HEK293 (cell line): ENCODE results near the gene RNU1-3.

ENCODE experiments used
- BCL11A ChIP-seq: fragments of 450-650 bp; formaldehyde crosslinking; IDR thresholded peaks from 2 replicates; pipeline ENCODE4 v1.5.1; 2016; ENCODE audit warnings: low read depth, missing biosample characterization, missing genetic modification characterization
- GLI4 ChIP-seq: fragments of 450-650 bp; formaldehyde crosslinking; IDR thresholded peaks from 2 replicates; pipeline ENCODE4 v1.5.1; 2016; ENCODE audit warnings: missing biosample characterization, missing genetic modification characterization
- IKZF3 ChIP-seq: fragments of 450-650 bp; IDR thresholded peaks from 2 replicates; pipeline ENCODE4 v1.5.0; 2018; ENCODE audit warnings: missing biosample characterization, mild to moderate bottlenecking, missing genetic modification characterization, moderate library complexity
- MYNN ChIP-seq: fragments of 450-650 bp; formaldehyde crosslinking; IDR thresholded peaks from 2 replicates; pipeline ENCODE4 v1.5.1; 2016; ENCODE audit warnings: missing biosample characterization, missing genetic modification characterization, borderline replicate concordance
- PRDM1 ChIP-seq: fragments of 450-650 bp; formaldehyde crosslinking; IDR thresholded peaks from 2 replicates; pipeline ENCODE4; 2016; ENCODE audit warnings: missing biosample characterization, missing genetic modification characterization
- SCRT1 ChIP-seq: fragments of 450-650 bp; formaldehyde crosslinking; IDR thresholded peaks from 2 replicates; pipeline ENCODE4 v1.5.1; 2016; ENCODE audit warnings: missing biosample characterization, missing genetic modification characterization, borderline replicate concordance
- TRIM28 ChIP-seq: IDR thresholded peaks from 2 replicates; pipeline ENCODE4 v1.6.1; 2011; ENCODE audit warnings: low read length, control low read depth, borderline replicate concordance
- ZFP37 ChIP-seq: fragments of 450-650 bp; formaldehyde crosslinking; IDR thresholded peaks from 2 replicates; pipeline ENCODE4 v1.5.1; 2016; ENCODE audit warnings: missing biosample characterization, missing genetic modification characterization
- ZNF114 ChIP-seq: fragments of 450-650 bp; formaldehyde crosslinking; IDR thresholded peaks from 2 replicates; pipeline ENCODE4 v1.5.0; 2017; ENCODE audit warnings: missing biosample characterization, missing genetic modification characterization
- ZNF121 ChIP-seq: fragments of 450-650 bp; formaldehyde crosslinking; IDR thresholded peaks from 2 replicates; pipeline ENCODE4 v1.5.1; 2016; ENCODE audit warnings: missing biosample characterization, missing genetic modification characterization
- ZNF146 ChIP-seq: fragments of 450-650 bp; formaldehyde crosslinking; IDR thresholded peaks from 2 replicates; pipeline ENCODE4 v1.5.1; 2016; ENCODE audit warnings: missing biosample characterization, missing genetic modification characterization
- ZNF211 ChIP-seq: fragments of 450-650 bp; formaldehyde crosslinking; IDR thresholded peaks from 2 replicates; pipeline ENCODE4 v1.5.1; 2016; ENCODE audit warnings: low read depth, missing biosample characterization, missing genetic modification characterization
- ZNF266 ChIP-seq: fragments of 450-650 bp; formaldehyde crosslinking; IDR thresholded peaks from 2 replicates; pipeline ENCODE4 v1.5.1; 2016; ENCODE audit warnings: missing biosample characterization, missing genetic modification characterization, low read depth
- ZNF274 ChIP-seq, 2 experiments: fragments of 200-500 bp in 1 of 2; fragments of 450-650 bp in 1 of 2; sonication (Bioruptor generic) in 1 of 2; formaldehyde crosslinking in 1 of 2; IDR thresholded peaks; 2 replicates each; pipeline versions ENCODE4 v1.5.1 to v1.6.1; 2014 to 2016; ENCODE audit warnings: borderline replicate concordance in 1 of 2, inconsistent platforms in 1 of 2, low read length in 1 of 2, missing biosample characterization in 1 of 2, missing genetic modification characterization in 1 of 2
- ZNF521 ChIP-seq: fragments of 450-650 bp; formaldehyde crosslinking; IDR thresholded peaks from 2 replicates; pipeline ENCODE4 v1.5.1; 2017; ENCODE audit warnings: missing biosample characterization, mild to moderate bottlenecking, missing genetic modification characterization
- ZNF558 ChIP-seq: fragments of 450-650 bp; formaldehyde crosslinking; IDR thresholded peaks from 2 replicates; pipeline ENCODE4 v1.5.1; 2016; ENCODE audit warnings: missing biosample characterization, missing genetic modification characterization
- ZNF560 ChIP-seq: fragments of 450-650 bp; formaldehyde crosslinking; IDR thresholded peaks from 2 replicates; pipeline ENCODE4 v1.5.1; 2017; ENCODE audit warnings: missing biosample characterization, missing genetic modification characterization, borderline replicate concordance
- ZNF561 ChIP-seq: fragments of 450-650 bp; IDR thresholded peaks from 2 replicates; pipeline ENCODE4 v1.5.1; 2018; ENCODE audit warnings: missing biosample characterization, missing genetic modification characterization, borderline replicate concordance
- ZNF701 ChIP-seq: fragments of 450-650 bp; formaldehyde crosslinking; IDR thresholded peaks from 2 replicates; pipeline ENCODE4 v1.5.1; 2016; ENCODE audit warnings: missing biosample characterization, missing genetic modification characterization
- ZNF776 ChIP-seq: fragments of 450-650 bp; formaldehyde crosslinking; IDR thresholded peaks from 2 replicates; pipeline ENCODE4 v1.5.0; 2017; ENCODE audit warnings: missing biosample characterization, missing genetic modification characterization, borderline replicate concordance
- ZNF785 ChIP-seq: fragments of 450-650 bp; formaldehyde crosslinking; IDR thresholded peaks from 2 replicates; pipeline ENCODE4 v1.5.1; 2016; ENCODE audit warnings: missing biosample characterization, missing genetic modification characterization
- TF ChIP-seq, protein P1 (sequence below): fragments of 450-650 bp; formaldehyde crosslinking; IDR thresholded peaks from 2 replicates; pipeline ENCODE4 v1.5.1; 2016; ENCODE audit warnings: missing biosample characterization, missing genetic modification characterization
- TF ChIP-seq, protein P2 (sequence below): fragments of 450-650 bp; formaldehyde crosslinking; IDR thresholded peaks from 2 replicates; pipeline ENCODE4 v1.5.1; 2016; ENCODE audit warnings: missing biosample characterization, missing genetic modification characterization
- TF ChIP-seq, protein P3 (sequence below): fragments of 450-650 bp; formaldehyde crosslinking; IDR thresholded peaks from 2 replicates; pipeline ENCODE4 v1.5.0; 2017; ENCODE audit warnings: missing biosample characterization, missing genetic modification characterization, borderline replicate concordance
- TF ChIP-seq, protein P4 (sequence below): fragments of 450-650 bp; formaldehyde crosslinking; IDR thresholded peaks from 2 replicates; pipeline ENCODE4 v1.5.1; 2016; ENCODE audit warnings: missing biosample characterization, missing genetic modification characterization
- TF ChIP-seq, protein P5 (sequence below): fragments of 450-650 bp; formaldehyde crosslinking; IDR thresholded peaks from 2 replicates; pipeline ENCODE4 v1.5.1; 2017; ENCODE audit warnings: missing biosample characterization, missing genetic modification characterization
- TF ChIP-seq, protein P6 (sequence below): fragments of 450-650 bp; formaldehyde crosslinking; IDR thresholded peaks from 2 replicates; pipeline ENCODE4 v1.5.1; 2016; ENCODE audit warnings: missing biosample characterization, missing genetic modification characterization

Gene RNU1-3

DNA sequence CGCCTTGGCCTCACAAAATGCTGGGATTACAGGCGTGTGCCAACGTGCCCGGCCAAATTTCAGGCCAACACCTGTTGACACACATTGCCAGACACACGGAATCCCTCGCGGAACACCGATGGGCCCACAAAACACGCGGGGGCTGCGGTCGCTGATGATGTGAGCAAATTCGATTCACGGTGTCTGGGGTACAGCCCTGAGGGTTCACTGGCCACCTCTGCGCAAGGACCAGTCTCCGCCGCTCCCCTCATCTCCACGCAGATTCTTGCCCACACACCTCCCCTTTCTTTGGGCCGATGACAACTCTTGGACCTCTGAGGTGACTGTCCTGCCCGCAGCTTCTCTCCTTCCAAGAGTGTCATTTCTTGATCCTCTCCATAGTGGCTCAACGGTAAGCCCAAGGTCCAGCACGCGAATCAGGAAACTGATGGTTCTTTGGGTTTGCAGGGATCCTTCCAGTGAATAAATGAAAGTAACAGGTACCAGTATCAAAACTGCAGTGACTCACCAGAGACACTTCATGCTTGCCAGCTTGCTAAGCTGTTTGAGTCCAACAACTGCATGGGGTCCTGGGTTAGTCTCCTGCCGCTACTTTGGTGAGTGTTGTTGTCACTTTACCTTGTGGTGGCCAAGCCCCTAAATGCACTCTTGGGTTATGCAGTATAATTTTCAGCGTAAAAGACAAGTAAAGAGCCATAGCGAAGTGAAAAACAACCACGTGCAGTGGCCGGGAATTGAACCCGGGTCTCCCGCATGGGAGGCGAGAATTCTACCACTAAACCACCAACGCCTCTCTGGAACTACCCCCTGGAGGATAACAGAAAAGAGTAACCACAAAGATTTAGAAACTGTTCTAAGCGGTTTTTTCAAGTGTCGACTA is 11.0 kb upstream of the RNU1-3 start (continued):
- TF ChIP-seq, protein P1, sequence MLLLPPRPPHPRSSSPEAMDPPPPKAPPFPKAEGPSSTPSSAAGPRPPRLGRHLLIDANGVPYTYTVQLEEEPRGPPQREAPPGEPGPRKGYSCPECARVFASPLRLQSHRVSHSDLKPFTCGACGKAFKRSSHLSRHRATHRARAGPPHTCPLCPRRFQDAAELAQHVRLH (tag by site-specific recombination): peak; percentile 83
- TF ChIP-seq ZNF521 (tag by site-specific recombination): no peak
- TF ChIP-seq ZNF558 (tag by site-specific recombination): peak; percentile 78
- TF ChIP-seq, protein P2, sequence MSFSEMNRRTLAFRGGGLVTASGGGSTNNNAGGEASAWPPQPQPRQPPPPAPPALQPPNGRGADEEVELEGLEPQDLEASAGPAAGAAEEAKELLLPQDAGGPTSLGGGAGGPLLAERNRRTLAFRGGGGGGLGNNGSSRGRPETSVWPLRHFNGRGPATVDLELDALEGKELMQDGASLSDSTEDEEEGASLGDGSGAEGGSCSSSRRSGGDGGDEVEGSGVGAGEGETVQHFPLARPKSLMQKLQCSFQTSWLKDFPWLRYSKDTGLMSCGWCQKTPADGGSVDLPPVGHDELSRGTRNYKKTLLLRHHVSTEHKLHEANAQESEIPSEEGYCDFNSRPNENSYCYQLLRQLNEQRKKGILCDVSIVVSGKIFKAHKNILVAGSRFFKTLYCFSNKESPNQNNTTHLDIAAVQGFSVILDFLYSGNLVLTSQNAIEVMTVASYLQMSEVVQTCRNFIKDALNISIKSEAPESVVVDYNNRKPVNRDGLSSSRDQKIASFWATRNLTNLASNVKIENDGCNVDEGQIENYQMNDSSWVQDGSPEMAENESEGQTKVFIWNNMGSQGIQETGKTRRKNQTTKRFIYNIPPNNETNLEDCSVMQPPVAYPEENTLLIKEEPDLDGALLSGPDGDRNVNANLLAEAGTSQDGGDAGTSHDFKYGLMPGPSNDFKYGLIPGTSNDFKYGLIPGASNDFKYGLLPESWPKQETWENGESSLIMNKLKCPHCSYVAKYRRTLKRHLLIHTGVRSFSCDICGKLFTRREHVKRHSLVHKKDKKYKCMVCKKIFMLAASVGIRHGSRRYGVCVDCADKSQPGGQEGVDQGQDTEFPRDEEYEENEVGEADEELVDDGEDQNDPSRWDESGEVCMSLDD (tag by site-specific recombination): no peak
- TF ChIP-seq, protein P3, sequence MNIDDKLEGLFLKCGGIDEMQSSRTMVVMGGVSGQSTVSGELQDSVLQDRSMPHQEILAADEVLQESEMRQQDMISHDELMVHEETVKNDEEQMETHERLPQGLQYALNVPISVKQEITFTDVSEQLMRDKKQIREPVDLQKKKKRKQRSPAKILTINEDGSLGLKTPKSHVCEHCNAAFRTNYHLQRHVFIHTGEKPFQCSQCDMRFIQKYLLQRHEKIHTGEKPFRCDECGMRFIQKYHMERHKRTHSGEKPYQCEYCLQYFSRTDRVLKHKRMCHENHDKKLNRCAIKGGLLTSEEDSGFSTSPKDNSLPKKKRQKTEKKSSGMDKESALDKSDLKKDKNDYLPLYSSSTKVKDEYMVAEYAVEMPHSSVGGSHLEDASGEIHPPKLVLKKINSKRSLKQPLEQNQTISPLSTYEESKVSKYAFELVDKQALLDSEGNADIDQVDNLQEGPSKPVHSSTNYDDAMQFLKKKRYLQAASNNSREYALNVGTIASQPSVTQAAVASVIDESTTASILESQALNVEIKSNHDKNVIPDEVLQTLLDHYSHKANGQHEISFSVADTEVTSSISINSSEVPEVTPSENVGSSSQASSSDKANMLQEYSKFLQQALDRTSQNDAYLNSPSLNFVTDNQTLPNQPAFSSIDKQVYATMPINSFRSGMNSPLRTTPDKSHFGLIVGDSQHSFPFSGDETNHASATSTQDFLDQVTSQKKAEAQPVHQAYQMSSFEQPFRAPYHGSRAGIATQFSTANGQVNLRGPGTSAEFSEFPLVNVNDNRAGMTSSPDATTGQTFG (tag by site-specific recombination): no peak
- TF ChIP-seq, protein P4, sequence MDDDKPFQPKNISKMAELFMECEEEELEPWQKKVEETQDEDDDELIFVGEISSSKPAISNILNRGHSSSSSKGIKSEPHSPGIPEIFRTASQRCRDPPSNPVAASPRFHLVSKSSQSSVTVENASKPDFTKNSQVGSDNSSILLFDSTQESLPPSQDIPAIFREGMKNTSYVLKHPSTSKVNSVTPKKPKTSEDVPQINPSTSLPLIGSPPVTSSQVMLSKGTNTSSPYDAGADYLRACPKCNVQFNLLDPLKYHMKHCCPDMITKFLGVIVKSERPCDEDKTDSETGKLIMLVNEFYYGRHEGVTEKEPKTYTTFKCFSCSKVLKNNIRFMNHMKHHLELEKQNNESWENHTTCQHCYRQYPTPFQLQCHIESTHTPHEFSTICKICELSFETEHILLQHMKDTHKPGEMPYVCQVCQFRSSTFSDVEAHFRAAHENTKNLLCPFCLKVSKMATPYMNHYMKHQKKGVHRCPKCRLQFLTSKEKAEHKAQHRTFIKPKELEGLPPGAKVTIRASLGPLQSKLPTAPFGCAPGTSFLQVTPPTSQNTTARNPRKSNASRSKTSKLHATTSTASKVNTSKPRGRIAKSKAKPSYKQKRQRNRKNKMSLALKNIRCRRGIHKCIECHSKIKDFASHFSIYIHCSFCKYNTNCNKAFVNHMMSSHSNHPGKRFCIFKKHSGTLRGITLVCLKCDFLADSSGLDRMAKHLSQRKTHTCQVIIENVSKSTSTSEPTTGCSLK (tag by site-specific recombination): no peak
- peak; percentile 85 for TF ChIP-seq MYNN
- no peak for TF ChIP-seq ZNF560
- TF ChIP-seq BCL11A: peak; percentile 45; the same call in 1 of the 2 replicates
- TF ChIP-seq, protein P5, sequence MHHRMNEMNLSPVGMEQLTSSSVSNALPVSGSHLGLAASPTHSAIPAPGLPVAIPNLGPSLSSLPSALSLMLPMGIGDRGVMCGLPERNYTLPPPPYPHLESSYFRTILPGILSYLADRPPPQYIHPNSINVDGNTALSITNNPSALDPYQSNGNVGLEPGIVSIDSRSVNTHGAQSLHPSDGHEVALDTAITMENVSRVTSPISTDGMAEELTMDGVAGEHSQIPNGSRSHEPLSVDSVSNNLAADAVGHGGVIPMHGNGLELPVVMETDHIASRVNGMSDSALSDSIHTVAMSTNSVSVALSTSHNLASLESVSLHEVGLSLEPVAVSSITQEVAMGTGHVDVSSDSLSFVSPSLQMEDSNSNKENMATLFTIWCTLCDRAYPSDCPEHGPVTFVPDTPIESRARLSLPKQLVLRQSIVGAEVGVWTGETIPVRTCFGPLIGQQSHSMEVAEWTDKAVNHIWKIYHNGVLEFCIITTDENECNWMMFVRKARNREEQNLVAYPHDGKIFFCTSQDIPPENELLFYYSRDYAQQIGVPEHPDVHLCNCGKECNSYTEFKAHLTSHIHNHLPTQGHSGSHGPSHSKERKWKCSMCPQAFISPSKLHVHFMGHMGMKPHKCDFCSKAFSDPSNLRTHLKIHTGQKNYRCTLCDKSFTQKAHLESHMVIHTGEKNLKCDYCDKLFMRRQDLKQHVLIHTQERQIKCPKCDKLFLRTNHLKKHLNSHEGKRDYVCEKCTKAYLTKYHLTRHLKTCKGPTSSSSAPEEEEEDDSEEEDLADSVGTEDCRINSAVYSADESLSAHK (tag by site-specific recombination): peak; percentile 65
- no peak for TF ChIP-seq ZNF121
- no peak for TF ChIP-seq SCRT1 (tag by site-specific recombination)
- TF ChIP-seq ZNF785 (tag by site-specific recombination): no peak
- no peak for TF ChIP-seq ZNF266 (tag by site-specific recombination)
- peak; percentile 70 for TF ChIP-seq PRDM1 (tag by site-specific recombination)
- no peak for TF ChIP-seq ZNF776 (tag by site-specific recombination)
- TF ChIP-seq, protein P6, sequence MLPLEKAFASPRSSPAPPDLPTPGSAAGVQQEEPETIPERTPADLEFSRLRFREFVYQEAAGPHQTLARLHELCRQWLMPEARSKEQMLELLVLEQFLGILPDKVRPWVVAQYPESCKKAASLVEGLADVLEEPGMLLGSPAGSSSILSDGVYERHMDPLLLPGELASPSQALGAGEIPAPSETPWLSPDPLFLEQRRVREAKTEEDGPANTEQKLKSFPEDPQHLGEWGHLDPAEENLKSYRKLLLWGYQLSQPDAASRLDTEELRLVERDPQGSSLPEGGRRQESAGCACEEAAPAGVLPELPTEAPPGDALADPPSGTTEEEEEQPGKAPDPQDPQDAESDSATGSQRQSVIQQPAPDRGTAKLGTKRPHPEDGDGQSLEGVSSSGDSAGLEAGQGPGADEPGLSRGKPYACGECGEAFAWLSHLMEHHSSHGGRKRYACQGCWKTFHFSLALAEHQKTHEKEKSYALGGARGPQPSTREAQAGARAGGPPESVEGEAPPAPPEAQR (tag by site-specific recombination): 0 out of 2 replicates have a peak, but pooled peaks have one; percentile 46
- peak; percentile 92 for TF ChIP-seq ZNF561 (tag by site-specific recombination)
- peak; percentile 20; the same call in 1 of the 2 replicates for TF ChIP-seq IKZF3 (tag by site-specific recombination)
- no peak for TF ChIP-seq ZNF211 (tag by site-specific recombination)
- TF ChIP-seq ZNF146 (tag by site-specific recombination): no peak
- TF ChIP-seq GLI4 (tag by site-specific recombination): no peak
- no peak for TF ChIP-seq ZNF114
- TF ChIP-seq ZNF701: no peak
- TF ChIP-seq TRIM28: peak; percentile 92
- TF ChIP-seq ZNF274 (IDR thresholded peaks at IDR 0.05; ENCODE audit: low read length): no peak
- no peak for TF ChIP-seq ZNF274 (tag by site-specific recombination; IDR thresholded peaks at IDR 0.05; ENCODE audit: borderline replicate concordance)
- peak; percentile 52; the same call in 1 of the 2 replicates for TF ChIP-seq ZFP37 (tag by site-specific recombination)
